BE2C (cell line): Measurements from ENCODE around the gene STK11.
A peak's percentile ranks its signal among the peaks of the same experiment; 100 is the strongest.

Experiments
- DNase-seq: peaks from one replicate; pipeline ENCODE4 v3.0.0-alpha.2; 2020
- H3K27me3 ChIP-seq: fragments of 250-450 bp; sonication (Bioruptor Pico); 2 replicates; pipeline ENCODE4 v1.5.1; 2020; ENCODE audit warnings: mild to moderate bottlenecking
- H3K36me3 ChIP-seq: fragments of 250-450 bp; sonication (Bioruptor Pico); 2 replicates; pipeline ENCODE4 v1.5.1; 2020; ENCODE audit warnings: mild to moderate bottlenecking
- H3K4me1 ChIP-seq: fragments of 250-450 bp; sonication (Bioruptor Pico); 2 replicates; pipeline ENCODE4 v1.5.1; 2020
- H3K4me3 ChIP-seq: 2 replicates; pipeline ENCODE4 v1.5.1; 2011; ENCODE audit warnings: low read depth, low read length
- H3K9me3 ChIP-seq: fragments of 250-450 bp; sonication (Bioruptor Pico); 2 replicates; pipeline ENCODE4 v1.5.1; 2020
- TF ChIP-seq, protein P1 (sequence below): IDR thresholded peaks from 2 replicates; pipeline ENCODE4 v1.5.1; 2012; ENCODE audit warnings: mild to moderate bottlenecking, low read depth, low read length

The STK11 gene

DNA sequence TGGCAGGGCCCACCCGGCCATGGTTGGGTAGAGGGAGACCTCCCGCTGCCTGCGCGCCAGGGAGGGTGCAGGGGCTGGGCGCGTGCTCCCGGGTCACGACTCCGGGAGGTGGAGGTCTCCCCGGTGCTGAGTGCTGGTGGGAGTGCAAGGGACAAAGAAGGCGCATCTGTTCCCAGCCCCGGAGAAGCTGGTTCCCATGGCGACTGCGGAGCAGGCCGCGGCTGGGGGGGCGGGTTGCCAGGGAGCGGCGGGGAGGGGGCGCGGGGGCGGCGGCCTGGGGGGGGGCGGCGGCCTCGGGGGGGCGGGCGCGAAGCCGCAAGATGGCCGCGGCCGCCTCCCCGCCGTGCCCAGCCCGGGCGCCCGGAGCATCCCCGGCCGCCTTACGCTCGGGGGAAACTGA, 31.0 kb downstream of the STK11 start:
- H3K4me1 ChIP-seq = peaks cover 14% of the 10 kb centered on the region
- no peaks in the 10 kb centered on the region for H3K9me3 ChIP-seq
- no peak for DNase-seq
- peak overlapping the region; percentile 77 for H3K4me3 ChIP-seq
- H3K27me3 ChIP-seq = no peaks in the 10 kb centered on the region
- TF ChIP-seq, protein P1, sequence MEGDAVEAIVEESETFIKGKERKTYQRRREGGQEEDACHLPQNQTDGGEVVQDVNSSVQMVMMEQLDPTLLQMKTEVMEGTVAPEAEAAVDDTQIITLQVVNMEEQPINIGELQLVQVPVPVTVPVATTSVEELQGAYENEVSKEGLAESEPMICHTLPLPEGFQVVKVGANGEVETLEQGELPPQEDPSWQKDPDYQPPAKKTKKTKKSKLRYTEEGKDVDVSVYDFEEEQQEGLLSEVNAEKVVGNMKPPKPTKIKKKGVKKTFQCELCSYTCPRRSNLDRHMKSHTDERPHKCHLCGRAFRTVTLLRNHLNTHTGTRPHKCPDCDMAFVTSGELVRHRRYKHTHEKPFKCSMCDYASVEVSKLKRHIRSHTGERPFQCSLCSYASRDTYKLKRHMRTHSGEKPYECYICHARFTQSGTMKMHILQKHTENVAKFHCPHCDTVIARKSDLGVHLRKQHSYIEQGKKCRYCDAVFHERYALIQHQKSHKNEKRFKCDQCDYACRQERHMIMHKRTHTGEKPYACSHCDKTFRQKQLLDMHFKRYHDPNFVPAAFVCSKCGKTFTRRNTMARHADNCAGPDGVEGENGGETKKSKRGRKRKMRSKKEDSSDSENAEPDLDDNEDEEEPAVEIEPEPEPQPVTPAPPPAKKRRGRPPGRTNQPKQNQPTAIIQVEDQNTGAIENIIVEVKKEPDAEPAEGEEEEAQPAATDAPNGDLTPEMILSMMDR = no peak
- H3K36me3 ChIP-seq = peaks cover 21% of the 10 kb centered on the region

DNA sequence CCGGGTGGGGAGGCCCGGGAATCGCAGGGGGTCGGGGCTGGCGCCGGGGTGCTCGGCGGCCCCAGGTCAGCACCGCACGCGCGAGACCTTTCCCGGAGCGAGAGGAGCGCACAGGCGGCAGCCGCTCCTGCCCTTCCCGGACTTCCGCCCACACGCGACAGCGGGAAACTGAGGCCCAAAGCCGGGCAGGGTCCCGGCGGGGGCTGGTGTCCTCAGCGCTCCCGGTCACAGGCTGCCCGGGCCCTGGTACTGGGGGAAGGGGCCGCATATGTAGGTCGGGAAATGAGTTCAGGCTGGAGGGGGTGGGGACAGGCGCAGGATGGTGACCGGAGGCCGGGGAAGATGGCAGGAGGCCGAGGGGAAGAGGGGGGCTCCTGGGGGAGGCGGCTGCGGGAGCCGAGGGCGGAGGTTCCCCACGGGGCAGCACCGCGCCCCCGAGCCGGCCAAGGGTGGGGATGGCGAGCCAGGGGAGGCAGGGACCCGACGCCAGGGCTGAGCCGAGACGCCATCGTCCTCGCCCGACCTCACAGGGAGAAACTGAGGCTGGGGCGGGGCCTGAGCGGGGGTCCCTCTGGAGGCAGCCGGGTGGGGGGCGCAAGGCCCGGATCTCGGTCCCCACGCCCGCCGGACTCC, 31.6 kb downstream of the STK11 start:
- DNase-seq = no peak
- Histone ChIP-seq H3K4me1 (peaks cover 11% of the 10 kb centered on the region), H3K9me3 (no peaks in the 10 kb centered on the region), H3K27me3 (no peaks in the 10 kb centered on the region), H3K4me3 (peak overlapping the region; percentile 77), H3K36me3 (peaks cover 21% of the 10 kb centered on the region)
- TF ChIP-seq, protein P1 = no peak

DNA sequence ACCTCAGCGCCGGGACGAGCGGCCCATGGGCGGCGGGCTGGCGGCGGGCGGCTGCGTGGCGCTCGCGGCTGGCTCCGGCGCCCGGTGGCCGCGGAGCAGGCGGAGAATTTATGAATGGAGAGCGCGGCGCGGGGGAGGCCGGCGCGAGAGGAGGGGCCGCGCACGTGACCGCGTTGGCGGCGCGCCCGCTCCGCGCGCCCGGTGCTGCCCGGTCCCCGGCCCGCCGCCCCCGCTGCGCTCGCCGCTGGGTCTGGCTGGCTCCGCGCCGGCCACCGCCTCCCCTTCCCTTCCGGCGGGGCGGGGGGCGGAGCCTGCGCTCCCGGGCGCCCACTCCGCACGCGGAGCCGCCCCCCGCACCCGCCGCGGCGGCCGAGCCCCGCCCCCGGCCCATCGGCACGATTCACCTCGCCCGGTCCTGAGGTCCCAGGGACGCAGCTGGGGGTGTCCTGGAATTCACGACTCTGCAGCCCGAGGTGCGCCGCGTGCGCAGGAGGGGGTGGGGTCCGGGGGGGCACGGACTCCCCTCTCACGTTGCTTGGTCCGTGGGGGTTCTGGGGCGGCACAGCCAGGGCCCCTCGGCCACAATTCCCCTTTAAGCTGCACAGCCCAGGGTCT, 32.3 kb downstream of the STK11 start, which contains the start of gene CBARP:
Gene CBARP, minus strand, starts transcription at position 252 of the 615 bp plus-strand sequence. CDS start 1,905 bp downstream, outside the sequence.
- Histone ChIP-seq H3K27me3 (no peaks in the 10 kb centered on the region), H3K9me3 (no peaks in the 10 kb centered on the region), H3K4me3 (peak within 1 kb of the TSS; percentile 77), H3K36me3 (peaks cover 21% of the 10 kb centered on the region), H3K4me1 (peaks cover 4% of the 10 kb centered on the region)
- peak; percentile 72 for DNase-seq
- TF ChIP-seq, protein P1 = no peak

DNA sequence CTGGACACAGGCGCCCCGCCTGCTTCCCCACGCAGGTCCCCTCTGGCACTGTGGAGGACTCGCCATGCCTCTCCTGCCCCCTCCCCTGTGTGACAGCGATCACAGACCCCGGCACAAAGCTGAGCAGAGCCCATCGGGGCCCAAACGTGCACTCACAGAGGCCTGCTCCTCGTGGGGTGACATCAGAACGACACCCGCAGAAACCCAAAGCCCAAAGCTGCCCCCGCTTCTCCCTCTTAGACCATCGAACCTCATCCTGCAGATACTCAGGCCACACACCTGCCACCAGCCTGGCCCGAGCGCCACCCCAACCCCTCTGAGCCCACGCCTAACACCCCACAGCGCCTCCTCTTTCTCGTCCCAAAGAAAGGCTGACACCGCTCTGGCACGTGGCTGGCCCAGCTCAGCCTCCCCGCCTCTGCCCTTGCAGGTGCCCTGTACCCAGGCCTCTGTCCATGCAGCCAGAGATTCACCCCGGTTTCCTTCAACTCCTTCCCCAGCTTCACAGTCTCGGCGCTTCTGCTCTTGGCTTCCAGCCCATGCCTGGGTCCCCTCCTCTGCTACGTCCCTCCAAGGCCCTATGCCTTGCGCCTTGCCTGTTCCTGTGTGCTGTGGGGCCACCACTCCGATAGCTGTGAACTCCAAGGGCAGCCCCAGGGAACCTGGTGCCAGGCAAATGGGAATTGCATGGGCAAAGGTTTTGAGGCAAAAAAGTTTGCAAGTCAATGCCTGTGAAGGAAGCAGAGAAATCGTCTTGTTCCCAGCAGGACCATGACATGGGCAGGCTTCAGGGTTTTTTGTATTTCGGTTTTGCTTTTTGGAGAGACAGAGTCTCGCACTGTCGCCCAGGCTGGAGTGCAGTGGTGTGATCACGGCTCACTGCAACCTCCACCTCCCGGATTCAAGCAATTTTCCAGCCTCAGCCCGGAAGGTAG, 33.1 kb downstream of the STK11 start:
- Histone ChIP-seq H3K4me1 (peaks cover 3% of the 10 kb centered on the region), H3K4me3 (peak overlapping the region; percentile 44), H3K9me3 (no peaks in the 10 kb centered on the region), H3K36me3 (peaks cover 15% of the 10 kb centered on the region), H3K27me3 (no peaks in the 10 kb centered on the region)
- TF ChIP-seq, protein P1 = no peak
- no peak for DNase-seq

DNA sequence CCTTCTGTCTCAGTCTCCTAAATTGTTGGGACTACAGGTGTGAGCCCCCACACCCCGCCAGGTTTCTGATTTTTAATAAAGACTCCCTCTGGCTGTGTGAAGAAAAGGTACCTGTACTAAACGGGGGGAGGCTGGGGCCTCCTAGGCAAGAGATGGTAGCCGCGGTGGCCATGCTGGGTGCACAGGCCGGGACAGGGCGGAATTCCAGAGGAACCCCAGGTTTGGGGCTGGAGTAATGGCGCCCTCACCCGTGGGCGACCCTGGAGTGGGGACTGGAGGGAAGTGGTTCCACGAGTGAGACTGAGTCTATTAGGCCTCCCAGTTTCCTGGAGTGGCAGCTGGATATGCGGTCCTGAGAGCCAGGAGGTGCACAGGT, 33.8 kb downstream of the STK11 start:
- Histone ChIP-seq H3K4me1 (peaks cover 3% of the 10 kb centered on the region), H3K9me3 (no peaks in the 10 kb centered on the region), H3K4me3 (no peak overlapping the region), H3K27me3 (no peaks in the 10 kb centered on the region), H3K36me3 (peaks cover 16% of the 10 kb centered on the region)
- no peak for DNase-seq
- TF ChIP-seq, protein P1 = no peak
